Stimulated activated memory B cell treated with anti-CD40 and anti-IgM and Interleukin-4, amounts not matched to agents 10 μg/mL and 1 μg/mL and 100 μg/mL, for 72 hours (primary cell): ENCODE results near the gene HOXB4.

ENCODE experiments used
- ATAC-seq: fragments of 150-1000 bp; cut with Tn5 transposase; 2 replicates; pipeline ENCODE4 v1.10.0; 2021
- H3K27ac Mint-ChIP-seq: one replicate; pipeline ENCODE4 v1.8.0; 2022; ENCODE audit warnings: mild to moderate bottlenecking, mixed read lengths
- H3K27me3 Mint-ChIP-seq: one replicate; pipeline ENCODE4 v1.8.0; 2022; ENCODE audit warnings: mixed read lengths
- H3K36me3 Mint-ChIP-seq: one replicate; pipeline ENCODE4 v1.8.0; 2022; ENCODE audit warnings: mixed read lengths
- H3K4me1 Mint-ChIP-seq: one replicate; pipeline ENCODE4 v1.8.0; 2022; ENCODE audit warnings: mixed read lengths
- H3K4me3 Mint-ChIP-seq: one replicate; pipeline ENCODE4 v1.8.0; 2022; ENCODE audit warnings: mild to moderate bottlenecking, moderate library complexity, mixed read lengths
- H3K9me3 Mint-ChIP-seq: one replicate; pipeline ENCODE4 v1.8.0; 2022; ENCODE audit warnings: mixed read lengths

HOXB4 gene

GRCh38 chr17:48556229-48556575, 21.9 kb downstream of the HOXB4 start:
- ATAC-seq: no peak
- Mint-ChIP-seq H3K4me3 (no peak overlapping the region), H3K27ac (no peak overlapping the region), H3K4me1 (peaks cover 7% of the 10 kb centered on the region), H3K9me3 (no peaks in the 10 kb centered on the region), H3K27me3 (peaks cover 87% of the 10 kb centered on the region), H3K36me3 (no peaks in the 10 kb centered on the region)

GRCh38 chr17:48555258-48556228, 22.6 kb downstream of the HOXB4 start:
- H3K27ac Mint-ChIP-seq: no peak overlapping the region
- no peaks in the 10 kb centered on the region for H3K9me3 Mint-ChIP-seq
- no peak overlapping the region for H3K4me3 Mint-ChIP-seq
- H3K36me3 Mint-ChIP-seq: no peaks in the 10 kb centered on the region
- peaks cover 7% of the 10 kb centered on the region for H3K4me1 Mint-ChIP-seq
- ATAC-seq: no peak
- peaks cover 85% of the 10 kb centered on the region for H3K27me3 Mint-ChIP-seq

- peaks cover 76% of the 10 kb centered on the region for H3K27me3 Mint-ChIP-seq
These were observed 23.5 kb downstream of the HOXB4 start for GRCh38 chr17:48554412-48555257.

GRCh38 chr17:48553826-48554225, 24.3 kb downstream of the HOXB4 start:
- no peaks in the 10 kb centered on the region for H3K36me3 Mint-ChIP-seq
- no peak for ATAC-seq
- peaks cover 68% of the 10 kb centered on the region for H3K27me3 Mint-ChIP-seq
- no peak overlapping the region for H3K4me3 Mint-ChIP-seq
- no peaks in the 10 kb centered on the region for H3K9me3 Mint-ChIP-seq
- H3K27ac Mint-ChIP-seq: no peak overlapping the region
- peaks cover 7% of the 10 kb centered on the region for H3K4me1 Mint-ChIP-seq

More at GRCh38 chr17:48554412-48555257, 23.5 kb downstream of the HOXB4 start:
- Mint-ChIP-seq H3K27ac (no peak overlapping the region), H3K4me3 (no peak overlapping the region), H3K9me3 (no peaks in the 10 kb centered on the region), H3K4me1 (peaks cover 7% of the 10 kb centered on the region), H3K36me3 (no peaks in the 10 kb centered on the region)
- ATAC-seq: no peak

- Mint-ChIP-seq H3K27ac (no peak overlapping the region), H3K27me3 (peaks cover 61% of the 10 kb centered on the region), H3K4me3 (no peak overlapping the region), H3K4me1 (peaks cover 7% of the 10 kb centered on the region), H3K9me3 (no peaks in the 10 kb centered on the region), H3K36me3 (no peaks in the 10 kb centered on the region)
- ATAC-seq: no peak
These were observed 25.0 kb downstream of the HOXB4 start for GRCh38 chr17:48553190-48553547.

- no peak for ATAC-seq
- Mint-ChIP-seq H3K4me1 (peaks cover 7% of the 10 kb centered on the region), H3K4me3 (no peak overlapping the region), H3K9me3 (no peaks in the 10 kb centered on the region), H3K27me3 (peaks cover 56% of the 10 kb centered on the region), H3K27ac (no peak overlapping the region), H3K36me3 (no peaks in the 10 kb centered on the region)
These were observed 25.5 kb downstream of the HOXB4 start for GRCh38 chr17:48552466-48553189.

GRCh38 chr17:48551596-48552465, 26.3 kb downstream of the HOXB4 start:
- Mint-ChIP-seq H3K36me3 (no peaks in the 10 kb centered on the region), H3K4me3 (no peak overlapping the region), H3K9me3 (no peaks in the 10 kb centered on the region), H3K27ac (no peak overlapping the region), H3K27me3 (peaks cover 54% of the 10 kb centered on the region), H3K4me1 (peaks cover 7% of the 10 kb centered on the region)
- no peak for ATAC-seq

- no peak for ATAC-seq
- H3K4me3 Mint-ChIP-seq: no peak overlapping the region
- H3K4me1 Mint-ChIP-seq: peaks cover 7% of the 10 kb centered on the region
- no peaks in the 10 kb centered on the region for H3K36me3 Mint-ChIP-seq
- no peak overlapping the region for H3K27ac Mint-ChIP-seq
- H3K9me3 Mint-ChIP-seq: no peaks in the 10 kb centered on the region
- H3K27me3 Mint-ChIP-seq: peaks cover 54% of the 10 kb centered on the region
These were observed 27.0 kb downstream of the HOXB4 start for GRCh38 chr17:48551214-48551555.

- ATAC-seq: peak; percentile 53
- Mint-ChIP-seq H3K4me1 (peaks cover 7% of the 10 kb centered on the region), H3K9me3 (no peaks in the 10 kb centered on the region), H3K4me3 (no peak overlapping the region), H3K27ac (no peak overlapping the region), H3K36me3 (no peaks in the 10 kb centered on the region), H3K27me3 (peaks cover 54% of the 10 kb centered on the region)
These were observed 27.5 kb downstream of the HOXB4 start for GRCh38 chr17:48550502-48551213.

- H3K4me3 Mint-ChIP-seq: no peak overlapping the region
- H3K9me3 Mint-ChIP-seq: no peaks in the 10 kb centered on the region
- H3K4me1 Mint-ChIP-seq: peaks cover 3% of the 10 kb centered on the region
- H3K27me3 Mint-ChIP-seq: peaks cover 54% of the 10 kb centered on the region
- ATAC-seq: peak; percentile 29
- H3K36me3 Mint-ChIP-seq: no peaks in the 10 kb centered on the region
- H3K27ac Mint-ChIP-seq: no peak overlapping the region
These were observed 28.1 kb downstream of the HOXB4 start for GRCh38 chr17:48549914-48550501.

GRCh38 chr17:48549281-48549630, 28.9 kb downstream of the HOXB4 start:
- H3K4me3 Mint-ChIP-seq: no peak overlapping the region
- no peaks in the 10 kb centered on the region for H3K36me3 Mint-ChIP-seq
- ATAC-seq: no peak
- H3K9me3 Mint-ChIP-seq: no peaks in the 10 kb centered on the region
- H3K27me3 Mint-ChIP-seq: peaks cover 54% of the 10 kb centered on the region
- peaks cover 1% of the 10 kb centered on the region for H3K4me1 Mint-ChIP-seq
- no peak overlapping the region for H3K27ac Mint-ChIP-seq

GRCh38 chr17:48548523-48549280, 29.4 kb downstream of the HOXB4 start:
- peaks cover 54% of the 10 kb centered on the region for H3K27me3 Mint-ChIP-seq
- H3K4me3 Mint-ChIP-seq: no peak overlapping the region
- no peaks in the 10 kb centered on the region for H3K9me3 Mint-ChIP-seq
- no peak for ATAC-seq
- H3K4me1 Mint-ChIP-seq: peaks cover 7% of the 10 kb centered on the region
- H3K36me3 Mint-ChIP-seq: no peaks in the 10 kb centered on the region
- no peak overlapping the region for H3K27ac Mint-ChIP-seq

- H3K36me3 Mint-ChIP-seq: no peaks in the 10 kb centered on the region
- peaks cover 12% of the 10 kb centered on the region for H3K4me1 Mint-ChIP-seq
- ATAC-seq: no peak
- H3K9me3 Mint-ChIP-seq: no peaks in the 10 kb centered on the region
- no peak overlapping the region for H3K4me3 Mint-ChIP-seq
- no peak overlapping the region for H3K27ac Mint-ChIP-seq
- H3K27me3 Mint-ChIP-seq: peaks cover 54% of the 10 kb centered on the region
These were observed 30.2 kb downstream of the HOXB4 start for GRCh38 chr17:48547808-48548522.
